C4-2B (cell line): ENCODE data around the gene GOLPH3.

Experiments used
- ZFX ChIP-seq: fragments of 450-650 bp; IDR thresholded peaks from 2 replicates; pipeline ENCODE4 v1.6.1; 2017
- TF ChIP-seq, protein P1 (sequence below): fragments of 450-650 bp; conservative IDR thresholded peaks from 2 replicates; pipeline ENCODE4 v1.5.1; 2017; ENCODE audit warnings: mild to moderate bottlenecking

GRCh38 chr5:32150366-32150765 is 23.8 kb downstream of the GOLPH3 start:
- TF ChIP-seq, protein P1, sequence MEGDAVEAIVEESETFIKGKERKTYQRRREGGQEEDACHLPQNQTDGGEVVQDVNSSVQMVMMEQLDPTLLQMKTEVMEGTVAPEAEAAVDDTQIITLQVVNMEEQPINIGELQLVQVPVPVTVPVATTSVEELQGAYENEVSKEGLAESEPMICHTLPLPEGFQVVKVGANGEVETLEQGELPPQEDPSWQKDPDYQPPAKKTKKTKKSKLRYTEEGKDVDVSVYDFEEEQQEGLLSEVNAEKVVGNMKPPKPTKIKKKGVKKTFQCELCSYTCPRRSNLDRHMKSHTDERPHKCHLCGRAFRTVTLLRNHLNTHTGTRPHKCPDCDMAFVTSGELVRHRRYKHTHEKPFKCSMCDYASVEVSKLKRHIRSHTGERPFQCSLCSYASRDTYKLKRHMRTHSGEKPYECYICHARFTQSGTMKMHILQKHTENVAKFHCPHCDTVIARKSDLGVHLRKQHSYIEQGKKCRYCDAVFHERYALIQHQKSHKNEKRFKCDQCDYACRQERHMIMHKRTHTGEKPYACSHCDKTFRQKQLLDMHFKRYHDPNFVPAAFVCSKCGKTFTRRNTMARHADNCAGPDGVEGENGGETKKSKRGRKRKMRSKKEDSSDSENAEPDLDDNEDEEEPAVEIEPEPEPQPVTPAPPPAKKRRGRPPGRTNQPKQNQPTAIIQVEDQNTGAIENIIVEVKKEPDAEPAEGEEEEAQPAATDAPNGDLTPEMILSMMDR: no peak
- no peak for TF ChIP-seq ZFX
